HEK293 (cell line): ENCODE data around the gene TET3.

Experiments
- KLF16 ChIP-seq: fragments of 450-650 bp; formaldehyde crosslinking; IDR thresholded peaks from 2 replicates; pipeline ENCODE4 v1.5.1; 2017; ENCODE audit warnings: missing biosample characterization, missing genetic modification characterization
- YY2 ChIP-seq: fragments of 450-650 bp; formaldehyde crosslinking; IDR thresholded peaks from 2 replicates; pipeline ENCODE4 v1.5.1; 2016; ENCODE audit warnings: missing biosample characterization, missing genetic modification characterization
- ZNF175 ChIP-seq: fragments of 450-650 bp; formaldehyde crosslinking; IDR thresholded peaks from 2 replicates; pipeline ENCODE4 v1.5.1; 2016; ENCODE audit warnings: missing biosample characterization, missing genetic modification characterization
- ZNF280C ChIP-seq: fragments of 450-650 bp; formaldehyde crosslinking; IDR thresholded peaks from 2 replicates; pipeline ENCODE4 v1.5.1; 2016; ENCODE audit warnings: missing biosample characterization, missing genetic modification characterization
- ZNF488 ChIP-seq: fragments of 450-650 bp; formaldehyde crosslinking; IDR thresholded peaks from 2 replicates; pipeline ENCODE4 v1.5.1; 2016; ENCODE audit warnings: missing biosample characterization, missing genetic modification characterization
- ZNF510 ChIP-seq: fragments of 450-650 bp; formaldehyde crosslinking; IDR thresholded peaks from 2 replicates; pipeline ENCODE4 v1.5.1; 2018; ENCODE audit warnings: mild to moderate bottlenecking, missing genetic modification characterization, missing biosample characterization; ENCODE audit not compliant: insufficient replicate concordance
- ZNF76 ChIP-seq: fragments of 450-650 bp; formaldehyde crosslinking; IDR thresholded peaks from 2 replicates; pipeline ENCODE4; 2016; ENCODE audit warnings: low read depth, missing biosample characterization, missing genetic modification characterization, borderline replicate concordance
- ZNF768 ChIP-seq: fragments of 450-650 bp; formaldehyde crosslinking; IDR thresholded peaks from 2 replicates; pipeline ENCODE4 v1.5.1; 2018; ENCODE audit warnings: missing biosample characterization, mild to moderate bottlenecking, missing genetic modification characterization
- TF ChIP-seq, protein P1 (sequence below): fragments of 450-650 bp; formaldehyde crosslinking; IDR thresholded peaks from 2 replicates; pipeline ENCODE4 v1.5.1; 2016; ENCODE audit warnings: missing biosample characterization, missing genetic modification characterization

GRCh38 chr2:73965053-73965452 is 19.7 kb upstream of the TET3 start:
- TF ChIP-seq KLF16 (tag by site-specific recombination) = no peak
- no peak for TF ChIP-seq ZNF76 (tag by site-specific recombination)
- no peak for TF ChIP-seq ZNF768 (tag by site-specific recombination)
- TF ChIP-seq, protein P1, sequence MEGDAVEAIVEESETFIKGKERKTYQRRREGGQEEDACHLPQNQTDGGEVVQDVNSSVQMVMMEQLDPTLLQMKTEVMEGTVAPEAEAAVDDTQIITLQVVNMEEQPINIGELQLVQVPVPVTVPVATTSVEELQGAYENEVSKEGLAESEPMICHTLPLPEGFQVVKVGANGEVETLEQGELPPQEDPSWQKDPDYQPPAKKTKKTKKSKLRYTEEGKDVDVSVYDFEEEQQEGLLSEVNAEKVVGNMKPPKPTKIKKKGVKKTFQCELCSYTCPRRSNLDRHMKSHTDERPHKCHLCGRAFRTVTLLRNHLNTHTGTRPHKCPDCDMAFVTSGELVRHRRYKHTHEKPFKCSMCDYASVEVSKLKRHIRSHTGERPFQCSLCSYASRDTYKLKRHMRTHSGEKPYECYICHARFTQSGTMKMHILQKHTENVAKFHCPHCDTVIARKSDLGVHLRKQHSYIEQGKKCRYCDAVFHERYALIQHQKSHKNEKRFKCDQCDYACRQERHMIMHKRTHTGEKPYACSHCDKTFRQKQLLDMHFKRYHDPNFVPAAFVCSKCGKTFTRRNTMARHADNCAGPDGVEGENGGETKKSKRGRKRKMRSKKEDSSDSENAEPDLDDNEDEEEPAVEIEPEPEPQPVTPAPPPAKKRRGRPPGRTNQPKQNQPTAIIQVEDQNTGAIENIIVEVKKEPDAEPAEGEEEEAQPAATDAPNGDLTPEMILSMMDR (tag by site-specific recombination) = no peak
- TF ChIP-seq ZNF488 (tag by site-specific recombination) = no peak
- TF ChIP-seq ZNF280C (tag by site-specific recombination) = no peak
- no peak for TF ChIP-seq ZNF175 (tag by site-specific recombination)
- no peak for TF ChIP-seq ZNF510 (tag by site-specific recombination)
- TF ChIP-seq YY2 (tag by site-specific recombination) = no peak
